Colonic mucosa (tissue), 4 donors: ENCODE measurements around the gene FANCL. TPM values are rescaled to one million over a fixed set of nuclear protein-coding genes. Genes with fewer than 3 reads are reported as not detected.
"Not testable (repeated sequence)": the region's sequence is repeated elsewhere in the genome, so short reads cannot be mapped to it uniquely, and the experiment has no call there.

Experiments
- DNase-seq: peaks from one replicate; pipeline ENCODE4 v3.0.0-alpha.2; 2020
- H3K27ac ChIP-seq: fragments of 200-600 bp; one replicate; pipeline ENCODE4 v1.8.0; 2021
- H3K27me3 ChIP-seq: fragments of 200-600 bp; one replicate; pipeline ENCODE4 v1.8.0; 2021
- H3K36me3 ChIP-seq: fragments of 200-600 bp; one replicate; pipeline ENCODE4 v1.8.0; 2021
- H3K4me1 ChIP-seq: fragments of 200-600 bp; one replicate; pipeline ENCODE4 v1.8.0; 2021; ENCODE audit warnings: mild to moderate bottlenecking
- H3K4me3 ChIP-seq: fragments of 200-600 bp; one replicate; pipeline ENCODE4 v1.8.0; 2021
- H3K9ac ChIP-seq, 2 donors: one replicate each; pipeline ENCODE4 v1.7.0; 2013; ENCODE audit warnings: control low read depth in 2 of 2, low read depth in 2 of 2, low read length in 2 of 2
- H3K9me3 ChIP-seq: fragments of 200-600 bp; one replicate; pipeline ENCODE4 v1.8.0; 2021
- intact Hi-C: fragments of 100-400 bp; cut with DNase I; formaldehyde crosslinking; loops from one replicate; pipeline ENCODE4 v1.14.1; 2022
- total RNA-seq, 2 donors: library from RNA; stranded (reverse); fragmentation: NEBNext Ultra II Directional in 1 of 2; extraction: Animal tissue kit (Norgen Biotek cat#: 25700) in 1 of 2; gene quantifications; one replicate each; pipeline ENCODE4 v1.2.1, GENCODE V29; 2021
- TF ChIP-seq, protein P1 (sequence below): fragments of 200-600 bp; IDR thresholded peaks from one replicate; pipeline ENCODE4 v1.8.0; 2022; ENCODE audit warnings: antibody characterized with exemption, mild to moderate bottlenecking
- donor health status: healthy.
- donor health status: DM: no; HTN: no; CAD: no.
- donor health status: DM: no; HTN: no; CAD: no.

FANCL gene
- total RNA-seq, 2 donors from 2014 or later = 15.0 to 21.6 TPM

DNA sequence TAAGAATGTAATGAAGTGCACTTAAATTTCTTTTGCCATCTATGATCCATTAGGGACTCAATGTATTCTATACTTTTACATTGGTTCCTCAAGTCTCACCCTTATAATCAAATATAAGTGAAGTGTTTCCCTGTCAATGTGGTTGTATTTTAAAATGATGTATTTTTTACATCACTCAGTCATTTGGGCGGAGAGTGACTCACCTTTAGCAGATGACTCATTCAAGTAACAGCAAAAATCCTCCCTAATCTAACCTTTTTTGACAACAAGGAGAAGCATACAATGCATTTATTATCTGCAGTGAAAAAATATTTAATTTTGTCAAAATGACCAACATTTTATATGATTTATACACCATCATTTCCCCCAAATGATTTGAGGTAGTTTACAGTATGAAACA, 94.4 kb downstream of the FANCL start:
- no peaks in the 10 kb centered on the region for H3K4me1 ChIP-seq
- TF ChIP-seq, protein P1, sequence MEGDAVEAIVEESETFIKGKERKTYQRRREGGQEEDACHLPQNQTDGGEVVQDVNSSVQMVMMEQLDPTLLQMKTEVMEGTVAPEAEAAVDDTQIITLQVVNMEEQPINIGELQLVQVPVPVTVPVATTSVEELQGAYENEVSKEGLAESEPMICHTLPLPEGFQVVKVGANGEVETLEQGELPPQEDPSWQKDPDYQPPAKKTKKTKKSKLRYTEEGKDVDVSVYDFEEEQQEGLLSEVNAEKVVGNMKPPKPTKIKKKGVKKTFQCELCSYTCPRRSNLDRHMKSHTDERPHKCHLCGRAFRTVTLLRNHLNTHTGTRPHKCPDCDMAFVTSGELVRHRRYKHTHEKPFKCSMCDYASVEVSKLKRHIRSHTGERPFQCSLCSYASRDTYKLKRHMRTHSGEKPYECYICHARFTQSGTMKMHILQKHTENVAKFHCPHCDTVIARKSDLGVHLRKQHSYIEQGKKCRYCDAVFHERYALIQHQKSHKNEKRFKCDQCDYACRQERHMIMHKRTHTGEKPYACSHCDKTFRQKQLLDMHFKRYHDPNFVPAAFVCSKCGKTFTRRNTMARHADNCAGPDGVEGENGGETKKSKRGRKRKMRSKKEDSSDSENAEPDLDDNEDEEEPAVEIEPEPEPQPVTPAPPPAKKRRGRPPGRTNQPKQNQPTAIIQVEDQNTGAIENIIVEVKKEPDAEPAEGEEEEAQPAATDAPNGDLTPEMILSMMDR = no peak
- DNase-seq = no peak
- no peaks in the 10 kb centered on the region for H3K36me3 ChIP-seq
- intact Hi-C loops = no loop called here
- no peak overlapping the region for H3K27ac ChIP-seq
- H3K27me3 ChIP-seq = no peaks in the 10 kb centered on the region
- H3K9me3 ChIP-seq = no peaks in the 10 kb centered on the region
- H3K4me3 ChIP-seq = no peak overlapping the region
- H3K9ac ChIP-seq = no peak overlapping the region

DNA sequence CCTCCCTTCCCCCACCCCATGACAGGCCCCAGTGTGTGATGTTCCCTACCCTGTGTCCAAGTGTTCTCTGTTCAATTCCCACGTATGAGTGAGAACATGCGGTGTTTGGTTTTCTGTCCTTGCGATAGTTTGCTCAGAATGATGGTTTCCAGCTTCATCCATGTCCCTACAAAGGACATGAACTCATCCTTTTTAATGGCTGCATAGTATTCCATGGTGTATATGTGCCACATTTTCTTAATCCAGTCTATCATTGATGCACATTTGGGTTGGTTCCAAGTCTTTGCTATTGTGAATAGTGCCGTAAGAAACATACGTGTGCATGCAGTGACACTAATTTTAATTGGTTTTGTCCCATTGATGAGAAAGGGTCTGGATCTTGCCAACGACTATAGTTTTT, 95.4 kb downstream of the FANCL start:
- H3K27me3 ChIP-seq, H3K9ac ChIP-seq, H3K36me3 ChIP-seq, H3K4me3 ChIP-seq, H3K4me1 ChIP-seq, intact Hi-C loops, H3K27ac ChIP-seq, H3K9me3 ChIP-seq, DNase-seq: not testable (repeated sequence)

DNA sequence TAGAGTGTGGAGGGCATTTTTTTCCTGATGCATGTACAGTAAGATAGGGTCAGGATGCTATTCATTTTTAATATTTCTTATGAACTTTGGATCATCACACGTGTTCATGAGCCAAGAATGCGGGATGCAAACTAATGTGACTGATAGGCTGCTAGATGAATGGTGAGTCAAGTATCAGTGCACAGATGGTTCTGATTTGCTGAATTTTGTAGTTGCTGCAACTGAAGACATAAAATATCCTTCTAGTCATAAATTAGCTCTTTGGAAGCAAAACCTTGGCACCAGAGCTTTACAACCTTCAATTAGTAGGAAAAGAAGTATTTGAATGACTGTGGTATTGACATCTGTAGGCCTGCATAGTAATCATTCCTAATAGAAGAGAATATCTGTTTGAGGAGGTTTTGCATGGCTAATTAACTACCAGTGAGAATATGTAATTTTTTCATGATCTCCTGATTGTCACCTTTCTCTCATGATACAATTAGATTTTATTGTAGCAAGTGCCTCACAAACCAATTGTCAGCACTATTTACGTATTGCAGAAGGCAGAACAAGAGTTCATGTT, 100.5 kb downstream of the FANCL start:
- Histone ChIP-seq H3K36me3 (no peaks in the 10 kb centered on the region), H3K9me3 (no peaks in the 10 kb centered on the region), H3K4me3 (no peak overlapping the region), H3K4me1 (no peaks in the 10 kb centered on the region), H3K27ac (no peak overlapping the region), H3K27me3 (no peaks in the 10 kb centered on the region), H3K9ac (no peak overlapping the region)
- intact Hi-C loops = no loop called here
- TF ChIP-seq, protein P1 = no peak
- DNase-seq = no peak

DNA sequence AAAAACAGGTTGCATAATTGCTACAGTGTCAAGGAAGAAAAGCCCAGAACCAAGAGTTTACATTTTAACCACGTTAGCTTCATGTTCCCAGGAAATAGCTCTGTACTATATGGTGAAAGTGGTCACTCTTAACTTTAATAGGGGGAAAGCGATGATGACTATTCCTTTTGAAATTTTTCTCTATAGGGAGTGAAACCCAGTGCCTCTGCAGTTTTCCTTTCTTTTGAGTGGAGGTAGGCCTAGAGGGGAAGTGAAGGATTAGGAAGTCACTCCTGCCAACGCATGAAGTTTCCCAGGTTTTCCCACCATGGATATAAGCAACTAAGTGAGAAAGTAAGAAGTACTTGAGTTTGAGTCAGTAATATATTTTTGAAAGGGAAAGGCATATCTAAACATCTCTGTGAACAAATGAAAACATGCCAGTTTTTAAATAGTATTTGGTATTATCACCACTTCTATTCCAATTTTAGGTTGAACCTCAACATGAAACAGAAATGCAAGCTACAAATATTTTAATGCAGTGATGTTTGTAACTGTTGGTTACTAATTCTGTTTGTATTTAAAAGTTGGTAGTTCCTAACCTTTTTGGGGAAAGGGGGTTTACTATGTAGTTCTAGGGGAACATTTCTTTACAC, 102.6 kb downstream of the FANCL start:
- H3K27me3 ChIP-seq = no peaks in the 10 kb centered on the region
- DNase-seq = no peak
- H3K27ac ChIP-seq = no peak overlapping the region
- H3K36me3 ChIP-seq = no peaks in the 10 kb centered on the region
- no peaks in the 10 kb centered on the region for H3K4me1 ChIP-seq
- no peak overlapping the region for H3K4me3 ChIP-seq
- intact Hi-C loops = no loop called here
- TF ChIP-seq, protein P1 = no peak
- no peak overlapping the region for H3K9ac ChIP-seq
- H3K9me3 ChIP-seq = no peaks in the 10 kb centered on the region

DNA sequence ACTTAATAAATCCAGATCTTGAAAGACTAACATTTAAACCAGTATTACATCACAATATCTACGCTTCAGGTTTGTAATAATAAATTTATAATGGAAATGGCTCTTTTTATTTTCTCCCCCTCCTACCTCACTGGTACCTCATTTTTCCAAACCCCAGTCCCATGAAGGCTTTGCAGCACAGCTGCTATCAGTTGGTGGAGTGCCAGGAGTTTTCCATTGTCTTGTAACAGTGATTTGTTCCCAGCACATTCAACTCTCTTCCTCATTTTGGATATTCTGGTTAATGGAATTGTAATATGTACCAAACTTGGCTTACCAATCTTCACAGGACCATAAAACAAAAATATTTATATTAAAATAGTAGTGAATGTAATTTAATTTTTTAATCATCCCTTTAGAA, 103.3 kb downstream of the FANCL start:
- Histone ChIP-seq H3K9me3 (no peaks in the 10 kb centered on the region), H3K27ac (no peak overlapping the region), H3K9ac (no peak overlapping the region), H3K4me1 (no peaks in the 10 kb centered on the region), H3K36me3 (no peaks in the 10 kb centered on the region), H3K4me3 (no peak overlapping the region), H3K27me3 (no peaks in the 10 kb centered on the region)
- intact Hi-C loops = no loop called here
- TF ChIP-seq, protein P1 = no peak
- no peak for DNase-seq

DNA sequence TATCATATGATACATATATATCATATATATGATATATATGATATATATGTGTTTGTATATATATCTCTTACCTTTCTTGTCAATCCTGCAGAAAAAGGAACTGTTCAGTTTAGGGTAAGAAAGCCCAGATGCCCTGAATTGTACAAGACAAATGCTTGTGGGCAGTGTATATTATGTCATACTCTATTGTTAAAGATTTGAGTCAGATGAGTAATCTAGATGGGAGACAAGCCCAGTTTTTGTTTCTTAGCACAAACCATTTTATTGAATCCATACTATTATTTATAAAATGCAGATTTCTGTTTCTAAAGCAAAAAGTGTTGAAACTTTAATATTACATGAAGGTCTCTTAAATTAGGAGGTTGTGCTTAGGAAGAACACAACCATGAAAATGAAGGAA, 103.9 kb downstream of the FANCL start:
- H3K9me3 ChIP-seq = no peaks in the 10 kb centered on the region
- H3K27ac ChIP-seq = no peak overlapping the region
- H3K36me3 ChIP-seq = no peaks in the 10 kb centered on the region
- no peaks in the 10 kb centered on the region for H3K27me3 ChIP-seq
- no peak overlapping the region for H3K4me3 ChIP-seq
- DNase-seq = no peak
- TF ChIP-seq, protein P1 = no peak
- intact Hi-C loops = no loop called here
- H3K9ac ChIP-seq = no peak overlapping the region
- no peaks in the 10 kb centered on the region for H3K4me1 ChIP-seq
